Duodenal mucosa (tissue), 2 donors: ENCODE data around the gene CD80.

Experiments used
- H3K27ac ChIP-seq: one replicate; pipeline ENCODE4 v1.7.0; 2013; ENCODE audit warnings: low read depth, low read length
- H3K27me3 ChIP-seq, 2 donors: one replicate each; pipeline ENCODE4 v1.7.0; 2013; ENCODE audit warnings: low read length in 2 of 2, control low read depth in 1 of 2; ENCODE audit not compliant: insufficient read depth in 2 of 2, control insufficient read depth in 1 of 2
- H3K36me3 ChIP-seq, 2 donors: one replicate each; pipeline ENCODE4 v1.7.0; 2013; ENCODE audit warnings: low read length in 2 of 2, control low read depth in 1 of 2; ENCODE audit not compliant: insufficient read depth in 2 of 2, control insufficient read depth in 1 of 2
- H3K4me1 ChIP-seq, 2 donors: one replicate each; pipeline ENCODE4 v1.7.0; 2013; ENCODE audit warnings: low read length in 2 of 2, control low read depth in 1 of 2; ENCODE audit not compliant: insufficient read depth in 2 of 2, control insufficient read depth in 1 of 2
- H3K4me3 ChIP-seq, 2 donors: one replicate each; pipeline ENCODE4 v1.7.0; 2013; ENCODE audit warnings: low read length in 2 of 2, low read depth in 1 of 2
- H3K9ac ChIP-seq, 2 donors: one replicate each; pipeline ENCODE4 v1.7.0; 2013; ENCODE audit warnings: low read length in 2 of 2, low read depth in 1 of 2
- H3K9me3 ChIP-seq, 2 donors: one replicate each; pipeline ENCODE4 v1.7.0; 2013; ENCODE audit warnings: low read length in 2 of 2, control low read depth in 1 of 2; ENCODE audit not compliant: control insufficient read depth in 1 of 2

CD80 gene

GRCh38 chr3:119530456-119530855 lies 29.0 kb downstream of the CD80 start:
- no peaks in the 10 kb centered on the region for H3K9me3 ChIP-seq

DNA sequence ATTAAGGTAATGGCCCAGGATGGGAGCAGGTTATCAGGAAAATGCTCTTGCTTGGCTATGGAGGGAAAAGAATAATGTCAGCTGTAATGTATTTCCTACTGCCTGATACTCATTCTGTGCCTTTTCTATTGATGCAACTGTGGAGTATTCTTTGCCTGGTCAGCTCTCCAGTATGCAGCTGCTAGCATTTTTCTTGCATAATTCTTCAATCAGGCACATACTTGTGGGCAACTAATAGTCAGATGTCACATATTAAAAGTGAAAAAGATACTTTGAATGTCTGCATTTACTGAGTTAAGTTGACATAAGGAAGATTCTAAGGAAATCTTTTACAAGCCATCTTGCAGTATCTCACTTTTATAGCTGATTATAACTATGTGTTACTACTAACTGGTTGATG lies 29.5 kb downstream of the CD80 start:
- H3K9ac ChIP-seq: no peak overlapping the region
- no peaks in the 10 kb centered on the region for H3K27me3 ChIP-seq
- H3K4me1 ChIP-seq: no peaks in the 10 kb centered on the region
- no peak overlapping the region for H3K27ac ChIP-seq
- H3K9me3 ChIP-seq: no peaks in the 10 kb centered on the region
- H3K4me3 ChIP-seq: no peak overlapping the region
- H3K36me3 ChIP-seq: peaks cover 0 to under 1% of the 10 kb centered on the region in 2 donors

More at GRCh38 chr3:119530456-119530855, 29.0 kb downstream of the CD80 start:
- Histone ChIP-seq H3K4me1 (no peaks in the 10 kb centered on the region), H3K4me3 (no peak overlapping the region), H3K27me3 (no peaks in the 10 kb centered on the region), H3K27ac (no peak overlapping the region), H3K36me3 (no peaks in the 10 kb centered on the region), H3K9ac (no peak overlapping the region)

GRCh38 chr3:119527714-119528113 lies 31.7 kb downstream of the CD80 start:
- Histone ChIP-seq H3K27me3 (no peaks in the 10 kb centered on the region), H3K36me3 (peaks cover 10 to 23% of the 10 kb centered on the region in 2 donors), H3K4me3 (no peak overlapping the region), H3K27ac (no peak overlapping the region), H3K4me1 (no peaks in the 10 kb centered on the region), H3K9ac (no peak overlapping the region), H3K9me3 (no peaks in the 10 kb centered on the region)

- Histone ChIP-seq H3K27ac (no peak overlapping the region), H3K4me1 (no peaks in the 10 kb centered on the region), H3K27me3 (no peaks in the 10 kb centered on the region), H3K4me3 (no peak overlapping the region), H3K9me3 (no peaks in the 10 kb centered on the region), H3K36me3 (peaks cover 15 to 37% of the 10 kb centered on the region in 2 donors), H3K9ac (no peak overlapping the region)
Measured at GRCh38 chr3:119524931-119525662, 34.3 kb downstream of the CD80 start.

DNA sequence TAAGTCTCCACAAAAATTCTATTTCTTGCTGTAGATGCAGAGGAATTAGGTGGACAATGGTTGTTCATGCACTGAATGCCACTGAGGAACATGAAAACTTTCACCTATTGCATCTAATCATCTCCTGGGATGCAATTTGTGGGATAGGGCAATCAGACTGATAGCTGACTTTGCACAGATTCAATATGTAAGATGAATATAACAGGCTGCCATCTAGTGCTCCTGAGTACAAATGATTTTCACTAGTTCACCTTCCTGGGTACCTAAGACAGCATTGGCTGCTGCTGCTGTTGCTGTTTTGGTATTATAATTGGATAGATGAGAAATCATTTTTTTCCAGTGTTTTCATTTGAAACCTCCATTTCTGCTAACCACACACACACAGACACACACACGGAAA lies 41.4 kb downstream of the CD80 start:
- H3K36me3 ChIP-seq: peaks cover 33 to 63% of the 10 kb centered on the region in 2 donors
- H3K4me1 ChIP-seq: no peaks in the 10 kb centered on the region
- H3K9ac ChIP-seq: no peak overlapping the region
- H3K27me3 ChIP-seq: no peaks in the 10 kb centered on the region
- H3K4me3 ChIP-seq: no peak overlapping the region
- no peaks in the 10 kb centered on the region for H3K9me3 ChIP-seq
- no peak overlapping the region for H3K27ac ChIP-seq

DNA sequence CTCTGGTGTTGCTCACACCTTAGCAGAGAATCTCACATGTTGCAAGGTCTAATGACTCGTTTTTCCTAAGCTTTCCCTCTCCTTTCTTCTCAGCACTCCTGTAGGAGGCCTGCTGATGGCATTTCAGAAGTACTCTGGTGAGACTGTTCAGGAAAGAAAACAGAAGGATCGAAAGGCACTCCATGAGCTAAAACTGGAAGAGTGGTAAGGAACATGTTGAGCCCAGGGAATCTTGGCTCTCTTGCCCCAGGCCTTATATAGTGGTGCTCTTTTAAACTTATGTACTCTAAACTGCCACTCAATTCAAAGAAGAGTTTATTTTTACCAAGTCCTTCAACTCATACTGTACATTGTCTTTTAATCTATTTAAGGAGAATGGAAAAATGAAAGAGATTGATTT lies 42.3 kb downstream of the CD80 start:
- H3K9ac ChIP-seq: no peak overlapping the region
- no peak overlapping the region for H3K4me3 ChIP-seq
- no peak overlapping the region for H3K27ac ChIP-seq
- no peaks in the 10 kb centered on the region for H3K9me3 ChIP-seq
- H3K4me1 ChIP-seq: no peaks in the 10 kb centered on the region
- peaks cover 30 to 57% of the 10 kb centered on the region in 2 donors for H3K36me3 ChIP-seq
- no peaks in the 10 kb centered on the region for H3K27me3 ChIP-seq

DNA sequence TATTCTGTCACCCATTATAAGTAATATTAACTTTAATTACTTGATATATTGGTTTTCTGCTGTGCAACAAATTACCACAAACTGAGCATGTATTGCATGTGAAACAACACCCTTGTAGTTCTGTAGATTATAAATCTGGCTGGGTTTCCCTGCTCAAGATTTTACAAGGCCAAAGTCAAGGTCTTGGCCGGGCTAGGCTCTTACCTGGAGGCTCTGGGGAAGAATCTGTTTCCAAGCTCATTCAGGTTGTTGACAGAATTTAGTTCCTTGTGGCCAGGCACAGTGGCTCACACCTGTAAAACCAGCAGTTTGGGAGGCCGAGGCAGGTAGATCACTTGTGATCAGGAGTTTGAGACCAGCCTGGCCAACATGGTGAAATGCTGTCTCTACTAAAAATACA lies 44.8 kb downstream of the CD80 start:
- peaks cover 24 to 43% of the 10 kb centered on the region in 2 donors for H3K36me3 ChIP-seq
- no peaks in the 10 kb centered on the region for H3K9me3 ChIP-seq
- H3K4me3 ChIP-seq: no peak overlapping the region
- no peaks in the 10 kb centered on the region for H3K4me1 ChIP-seq
- no peak overlapping the region for H3K9ac ChIP-seq
- no peaks in the 10 kb centered on the region for H3K27me3 ChIP-seq
- no peak overlapping the region for H3K27ac ChIP-seq

- peaks cover 0 to 4% of the 10 kb centered on the region in 2 donors for H3K4me1 ChIP-seq
- H3K4me3 ChIP-seq: no peak overlapping the region
- H3K9me3 ChIP-seq: no peaks in the 10 kb centered on the region
- no peak overlapping the region for H3K9ac ChIP-seq
- no peak overlapping the region for H3K27ac ChIP-seq
- peaks cover 15 to 20% of the 10 kb centered on the region in 2 donors for H3K36me3 ChIP-seq
- no peaks in the 10 kb centered on the region for H3K27me3 ChIP-seq
Measured at GRCh38 chr3:119510690-119511089, 48.7 kb downstream of the CD80 start.

DNA sequence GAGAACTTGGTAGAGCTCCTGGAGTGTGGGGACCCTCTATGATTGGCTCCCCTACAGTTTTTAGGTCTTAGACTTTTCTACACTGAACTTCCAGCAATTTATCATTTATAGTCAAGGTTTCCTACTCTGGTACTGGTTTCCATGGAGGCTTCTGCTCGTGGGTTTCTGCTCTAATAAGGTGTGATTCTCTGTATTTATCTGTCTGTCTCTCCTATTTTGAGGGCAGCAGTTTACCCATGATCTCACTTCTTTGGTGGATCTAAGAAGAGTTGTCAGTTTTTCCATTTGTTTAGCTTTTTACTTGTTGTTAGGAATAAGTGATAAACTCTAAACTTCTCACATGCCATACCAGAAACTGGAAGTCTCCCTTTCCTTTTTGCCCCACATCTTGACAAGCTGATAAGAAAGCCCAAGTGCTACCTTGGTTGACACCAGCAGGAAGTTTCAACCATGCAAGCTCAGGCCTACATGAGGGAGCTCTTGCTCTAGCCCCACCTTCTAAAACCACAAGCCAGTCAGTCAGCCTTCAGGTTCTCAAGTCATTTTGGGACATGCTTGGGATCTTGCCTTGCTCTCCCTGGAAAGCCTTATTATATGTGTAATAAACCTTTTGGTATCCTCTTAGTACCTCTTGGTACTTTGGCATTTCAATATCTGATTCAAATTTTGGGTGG lies 51.1 kb downstream of the CD80 start:
- Histone ChIP-seq H3K4me1 (peaks cover 0 to 4% of the 10 kb centered on the region in 2 donors), H3K9me3 (no peaks in the 10 kb centered on the region), H3K27ac (no peak overlapping the region), H3K27me3 (no peaks in the 10 kb centered on the region), H3K4me3 (no peak overlapping the region), H3K36me3 (peaks cover 12 to 24% of the 10 kb centered on the region in 2 donors), H3K9ac (no peak overlapping the region)

DNA sequence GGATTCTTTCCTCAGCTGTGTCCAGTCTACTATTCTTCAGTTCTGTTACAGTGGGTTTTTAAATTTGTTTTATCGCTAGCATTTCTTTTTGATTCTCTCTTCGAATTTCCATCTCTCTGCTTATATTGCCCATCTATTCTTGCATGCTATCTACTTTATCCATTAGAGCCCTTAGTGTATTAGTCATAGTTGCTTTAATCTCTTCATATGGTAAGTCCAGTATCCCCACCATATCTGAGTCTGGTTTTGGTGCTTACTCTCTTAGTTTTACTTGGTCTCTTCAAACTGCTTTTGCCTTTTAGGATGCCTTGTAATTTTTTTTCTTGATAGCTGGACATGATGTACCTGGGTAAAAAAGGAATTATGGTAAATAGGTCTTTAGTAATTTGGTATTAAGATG lies 52.0 kb downstream of the CD80 start:
- peaks cover 0 to 4% of the 10 kb centered on the region in 2 donors for H3K4me1 ChIP-seq
- no peaks in the 10 kb centered on the region for H3K27me3 ChIP-seq
- no peaks in the 10 kb centered on the region for H3K9me3 ChIP-seq
- H3K36me3 ChIP-seq: peaks cover 11 to 26% of the 10 kb centered on the region in 2 donors
- no peak overlapping the region for H3K4me3 ChIP-seq
- H3K27ac ChIP-seq: no peak overlapping the region
- H3K9ac ChIP-seq: no peak overlapping the region
